DLD1 (cell line): ENCODE results near the gene SEC22A.

ENCODE experiments used
- in situ Hi-C: cut with HindIII; loops from 2 replicates; pipeline ENCODE4 v1.10.0; 2017; ENCODE audit warnings: low sequenced_read_pairs

SEC22A gene

GRCh38 chr3:123262226-123262625, 60.5 kb downstream of the SEC22A start:
- in situ Hi-C loops, result no loop called here

GRCh38 chr3:123262868-123263267, 61.1 kb downstream of the SEC22A start:
- in situ Hi-C loops, result no loop called here

GRCh38 chr3:123263941-123264340, 62.2 kb downstream of the SEC22A start:
- in situ Hi-C loops, result no loop called here

- in situ Hi-C loops, result no loop called here
Observed at GRCh38 chr3:123267821-123268220, 66.1 kb downstream of the SEC22A start.

- in situ Hi-C loops, result no loop called here
Observed at GRCh38 chr3:123270818-123271217, 69.1 kb downstream of the SEC22A start.

GRCh38 chr3:123271466-123272159, 69.9 kb downstream of the SEC22A start:
- in situ Hi-C loops, result no loop called here

DNA sequence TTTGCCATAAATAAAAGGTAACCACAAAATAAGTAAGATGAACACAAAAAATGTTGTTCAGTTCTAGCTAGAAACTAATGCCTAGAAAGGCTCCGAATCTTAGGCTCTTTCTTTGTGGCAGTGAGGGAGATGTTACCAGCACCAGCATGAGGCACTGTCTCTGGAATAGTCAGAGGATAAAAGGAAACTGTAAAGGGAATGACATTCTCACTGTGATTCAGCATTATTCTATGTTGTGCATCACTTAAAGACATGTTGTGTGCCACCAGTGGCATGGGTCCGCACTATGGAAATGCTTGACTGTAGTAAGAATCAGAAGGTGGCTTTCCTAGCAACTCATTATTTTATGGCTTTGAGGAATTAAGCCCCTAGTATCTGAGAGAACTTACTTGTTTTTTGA, 70.8 kb downstream of the SEC22A start:
- in situ Hi-C loops, result no loop called here

DNA sequence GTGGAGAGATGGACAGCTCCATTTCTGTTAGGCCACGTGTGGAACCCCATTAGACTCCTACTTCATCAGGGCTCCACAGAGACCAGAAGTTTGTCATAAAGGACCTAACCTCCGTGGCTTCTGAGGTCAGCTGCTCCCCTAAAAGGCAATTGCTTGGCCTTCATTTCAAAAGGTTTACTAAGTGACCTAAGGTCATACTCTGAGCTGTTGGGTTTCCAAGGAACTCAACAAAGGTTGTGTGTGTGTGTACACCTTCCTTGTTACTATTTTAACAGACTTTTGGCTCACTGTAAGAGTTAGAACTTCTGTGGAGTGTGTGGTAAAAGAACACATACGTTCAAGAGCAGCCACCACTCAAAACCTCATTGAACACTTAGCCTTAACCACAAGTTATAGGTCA, 73.9 kb downstream of the SEC22A start:
- in situ Hi-C loops, result no loop called here

DNA sequence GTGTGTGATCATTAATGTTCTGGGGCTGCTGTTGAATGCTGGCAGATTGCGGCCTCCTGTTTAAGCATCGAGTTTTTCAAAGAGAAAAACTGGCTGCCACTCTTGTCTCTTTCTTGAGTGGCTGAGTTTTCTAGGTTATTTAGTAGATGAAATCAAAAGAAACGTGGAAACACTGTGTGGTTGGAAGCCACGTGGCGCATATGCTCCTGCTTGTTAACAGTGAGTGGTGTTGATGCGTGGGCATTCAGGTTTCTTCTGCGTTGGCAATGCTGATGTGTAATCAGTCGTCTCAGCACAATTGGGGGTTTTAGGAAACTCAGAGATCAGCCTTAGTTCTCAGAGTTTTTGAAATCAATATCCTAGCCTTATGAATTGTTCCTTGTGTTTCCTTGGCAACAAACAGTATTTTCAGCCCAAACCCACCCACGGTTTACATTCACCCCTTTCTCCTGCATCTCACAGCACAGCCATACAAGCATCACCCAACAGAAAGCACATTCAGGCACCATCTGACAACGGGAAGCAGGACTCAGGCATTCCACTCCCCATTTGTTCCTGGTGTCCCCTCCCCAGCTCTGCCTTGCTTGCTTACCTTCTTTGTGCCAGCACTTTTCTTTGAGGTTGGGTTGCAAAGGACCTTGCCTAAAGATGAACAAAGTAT, 74.7 kb downstream of the SEC22A start:
- in situ Hi-C loops, result no loop called here

DNA sequence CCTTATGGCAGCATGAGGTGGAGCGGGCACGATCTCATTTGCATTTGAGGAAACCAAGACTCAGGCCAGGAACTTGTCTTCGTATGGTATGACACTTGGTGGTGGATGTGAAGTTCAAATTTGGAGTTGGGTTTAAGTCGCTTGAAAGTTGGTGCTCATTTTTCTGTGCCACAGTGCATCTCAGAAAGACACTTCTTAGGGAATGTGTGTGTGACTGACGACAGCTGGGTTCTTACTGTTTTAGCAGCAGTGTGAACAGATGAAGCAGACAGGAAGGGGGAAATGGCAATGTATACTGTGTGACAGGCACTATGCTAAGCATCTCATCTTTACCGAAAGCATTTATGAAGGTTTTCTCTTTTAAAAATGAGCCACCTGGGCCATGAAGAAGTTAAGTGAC, 75.4 kb downstream of the SEC22A start:
- in situ Hi-C loops, result no loop called here

GRCh38 chr3:123278446-123278845, 76.7 kb downstream of the SEC22A start:
- in situ Hi-C loops, result no loop called here

GRCh38 chr3:123279121-123279520, 77.4 kb downstream of the SEC22A start:
- in situ Hi-C loops, result no loop called here

GRCh38 chr3:123281406-123281805, 79.7 kb downstream of the SEC22A start:
- in situ Hi-C loops, result no loop called here

GRCh38 chr3:123281929-123282328, 80.2 kb downstream of the SEC22A start:
- in situ Hi-C loops, result no loop called here

- in situ Hi-C loops, result no loop called here
Observed at GRCh38 chr3:123282461-123282860, 80.7 kb downstream of the SEC22A start.

- in situ Hi-C loops, result no loop called here
Observed at GRCh38 chr3:123283074-123283473, 81.3 kb downstream of the SEC22A start.

- in situ Hi-C loops, result no loop called here
Observed at GRCh38 chr3:123283657-123284398, 82.1 kb downstream of the SEC22A start.

- in situ Hi-C loops, result no loop called here
Observed at GRCh38 chr3:123284399-123285010, 82.8 kb downstream of the SEC22A start.

GRCh38 chr3:123285066-123285465, 83.3 kb downstream of the SEC22A start:
- in situ Hi-C loops, result no loop called here

DNA sequence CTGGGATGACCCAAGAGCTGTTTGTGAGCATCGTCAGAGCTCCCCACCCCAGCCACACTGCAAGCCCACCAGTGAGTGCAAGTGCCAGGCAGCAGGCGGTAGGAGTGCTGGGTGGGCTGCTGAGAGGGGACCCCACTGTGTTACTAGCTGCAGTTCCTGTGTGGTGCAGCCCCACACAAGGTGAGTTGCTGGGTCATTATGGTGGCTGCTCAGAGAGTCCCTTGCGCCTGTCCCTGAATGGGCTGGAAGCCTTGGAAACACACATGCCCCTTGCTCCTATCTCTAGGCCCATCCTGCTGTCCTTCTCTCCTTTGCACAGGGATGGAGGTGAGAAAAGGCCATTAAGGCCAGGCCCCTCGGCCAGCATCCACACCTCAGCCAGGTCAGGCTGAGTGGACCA, 83.7 kb downstream of the SEC22A start:
- in situ Hi-C loops, result no loop called here

- in situ Hi-C loops, result no loop called here
Observed at GRCh38 chr3:123285931-123286307, 84.2 kb downstream of the SEC22A start.
